Measurements from ENCODE around the gene CACNB4. TPM values are rescaled to one million over a fixed set of nuclear protein-coding genes. Genes with fewer than 3 reads are reported as not detected.

The CACNB4 gene
- total RNA-seq, 2 donors from 2014 or later, result 5.6 to 13.8 TPM

DNA sequence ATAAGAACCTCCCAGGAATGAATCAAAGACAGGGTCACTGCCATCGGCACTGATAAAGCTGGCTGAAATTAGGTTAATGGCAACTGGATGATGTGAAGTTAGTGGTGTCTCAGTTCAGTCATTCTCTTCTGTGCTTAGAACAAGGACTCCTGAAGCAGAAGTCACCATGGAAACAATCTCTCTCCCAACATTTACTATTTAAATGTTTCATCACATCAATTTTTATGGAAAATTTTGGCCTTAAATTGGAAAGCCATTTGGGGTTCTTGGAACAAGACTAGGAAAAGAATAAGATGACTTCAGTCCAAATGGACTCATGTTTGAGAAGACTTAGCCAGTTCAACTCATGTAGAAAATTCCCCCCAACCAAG, 255.2 kb downstream of the CACNB4 start:
- no peak for DNase-seq (ENCODE audit: low spot score)
- peak overlapping the region; percentile 13 to 69 for H3K27ac ChIP-seq
- peak overlapping the region; percentile 13 for H3K4me3 ChIP-seq
- no peaks in the 10 kb centered on the region for H3K27me3 ChIP-seq (replicated peaks; ENCODE audit: insufficient read depth)
- H3K9me3 ChIP-seq, result no peaks in the 10 kb centered on the region
- TF ChIP-seq, protein P1, sequence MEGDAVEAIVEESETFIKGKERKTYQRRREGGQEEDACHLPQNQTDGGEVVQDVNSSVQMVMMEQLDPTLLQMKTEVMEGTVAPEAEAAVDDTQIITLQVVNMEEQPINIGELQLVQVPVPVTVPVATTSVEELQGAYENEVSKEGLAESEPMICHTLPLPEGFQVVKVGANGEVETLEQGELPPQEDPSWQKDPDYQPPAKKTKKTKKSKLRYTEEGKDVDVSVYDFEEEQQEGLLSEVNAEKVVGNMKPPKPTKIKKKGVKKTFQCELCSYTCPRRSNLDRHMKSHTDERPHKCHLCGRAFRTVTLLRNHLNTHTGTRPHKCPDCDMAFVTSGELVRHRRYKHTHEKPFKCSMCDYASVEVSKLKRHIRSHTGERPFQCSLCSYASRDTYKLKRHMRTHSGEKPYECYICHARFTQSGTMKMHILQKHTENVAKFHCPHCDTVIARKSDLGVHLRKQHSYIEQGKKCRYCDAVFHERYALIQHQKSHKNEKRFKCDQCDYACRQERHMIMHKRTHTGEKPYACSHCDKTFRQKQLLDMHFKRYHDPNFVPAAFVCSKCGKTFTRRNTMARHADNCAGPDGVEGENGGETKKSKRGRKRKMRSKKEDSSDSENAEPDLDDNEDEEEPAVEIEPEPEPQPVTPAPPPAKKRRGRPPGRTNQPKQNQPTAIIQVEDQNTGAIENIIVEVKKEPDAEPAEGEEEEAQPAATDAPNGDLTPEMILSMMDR (IDR thresholded peaks at IDR 0.05), result no peak
- H3K4me1 ChIP-seq (ENCODE audit: control insufficient read depth in 1 of 2, low read depth in 2 of 2), result peaks cover 9 to 28% of the 10 kb centered on the region in 2 donors
- no peaks in the 10 kb centered on the region for H3K36me3 ChIP-seq
- peak; percentile 58 for ATAC-seq (ENCODE audit: insufficient number of reproducible peaks, low FRiP score, low read depth)

DNA sequence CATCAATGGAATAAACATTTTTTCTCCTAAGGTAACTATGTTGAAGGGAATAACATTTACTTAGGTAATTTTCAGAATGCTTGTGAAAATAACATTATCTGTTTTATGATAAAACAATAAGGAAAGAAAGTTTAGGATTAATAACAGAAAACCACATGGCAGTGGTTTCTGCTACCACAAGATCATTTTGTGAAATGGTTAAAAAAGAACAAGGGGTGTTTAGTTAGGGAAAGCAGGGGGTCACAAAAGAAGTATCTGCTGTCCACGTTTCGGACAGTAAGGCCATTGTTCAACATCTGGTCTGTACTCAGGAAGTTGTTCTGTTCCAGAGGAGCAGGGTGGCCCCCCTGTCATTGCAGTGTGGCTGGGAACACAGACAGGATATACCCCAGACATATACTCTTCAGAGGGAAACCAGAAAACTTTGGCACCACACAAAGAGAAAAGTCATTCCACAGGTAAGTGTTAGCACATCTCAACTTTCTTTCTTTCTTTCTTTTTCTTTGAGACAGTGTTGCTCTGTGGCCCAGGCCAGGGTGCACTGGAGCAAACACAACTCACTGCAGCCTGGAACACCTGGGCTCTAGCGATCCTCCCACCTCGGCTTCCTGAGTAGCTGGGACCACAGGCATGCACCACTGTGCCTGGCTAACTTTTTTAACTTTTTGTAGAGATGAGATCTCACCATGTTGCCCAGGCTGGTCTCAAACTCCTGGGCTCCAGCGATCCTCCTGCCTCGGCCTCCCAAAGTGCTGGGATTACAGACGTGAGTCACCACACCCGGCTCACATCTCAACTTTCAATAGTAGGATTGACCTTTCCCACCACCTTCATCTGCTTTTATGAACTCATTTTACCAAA, 255.8 kb downstream of the CACNB4 start:
- Histone ChIP-seq H3K9me3 (no peaks in the 10 kb centered on the region), H3K4me3 (no peak overlapping the region), H3K27ac (peak overlapping the region; percentile 13 to 69), H3K27me3 (replicated peaks; ENCODE audit: insufficient read depth) (no peaks in the 10 kb centered on the region), H3K4me1 (ENCODE audit: control insufficient read depth in 1 of 2, low read depth in 2 of 2) (peaks cover 9 to 28% of the 10 kb centered on the region in 2 donors), H3K36me3 (no peaks in the 10 kb centered on the region)
- ATAC-seq (ENCODE audit: insufficient number of reproducible peaks, low FRiP score, low read depth) (no peak), DNase-seq (ENCODE audit: low spot score) (no peak)
- TF ChIP-seq, protein P1 (IDR thresholded peaks at IDR 0.05), result no peak

DNA sequence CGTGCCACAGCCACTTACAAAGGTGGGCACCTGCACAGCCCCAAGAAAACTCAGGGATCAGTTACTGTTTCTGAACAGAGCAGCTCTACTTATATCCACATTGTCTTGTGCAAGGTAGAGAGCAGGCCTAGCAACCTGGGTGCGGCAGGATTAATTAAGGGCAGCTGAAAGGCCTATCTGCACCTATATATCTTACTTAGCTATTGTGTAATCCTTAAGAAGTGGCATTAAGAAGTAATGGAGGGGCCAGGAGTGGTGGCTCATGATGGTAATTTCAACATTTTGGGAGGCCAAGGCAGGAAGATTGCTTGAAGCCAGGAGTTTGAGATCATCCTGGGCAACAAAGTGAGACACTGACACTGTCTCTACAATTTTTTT, 257.8 kb downstream of the CACNB4 start:
- Histone ChIP-seq H3K4me1 (ENCODE audit: control insufficient read depth in 1 of 2, low read depth in 2 of 2) (peaks cover 9 to 28% of the 10 kb centered on the region in 2 donors), H3K27ac (no peak overlapping the region), H3K27me3 (replicated peaks; ENCODE audit: insufficient read depth) (no peaks in the 10 kb centered on the region), H3K4me3 (no peak overlapping the region), H3K36me3 (no peaks in the 10 kb centered on the region), H3K9me3 (no peaks in the 10 kb centered on the region)
- TF ChIP-seq, protein P1 (IDR thresholded peaks at IDR 0.05), result no peak
- no peak for DNase-seq (ENCODE audit: low spot score)
- ATAC-seq (ENCODE audit: insufficient number of reproducible peaks, low FRiP score, low read depth), result no peak

DNA sequence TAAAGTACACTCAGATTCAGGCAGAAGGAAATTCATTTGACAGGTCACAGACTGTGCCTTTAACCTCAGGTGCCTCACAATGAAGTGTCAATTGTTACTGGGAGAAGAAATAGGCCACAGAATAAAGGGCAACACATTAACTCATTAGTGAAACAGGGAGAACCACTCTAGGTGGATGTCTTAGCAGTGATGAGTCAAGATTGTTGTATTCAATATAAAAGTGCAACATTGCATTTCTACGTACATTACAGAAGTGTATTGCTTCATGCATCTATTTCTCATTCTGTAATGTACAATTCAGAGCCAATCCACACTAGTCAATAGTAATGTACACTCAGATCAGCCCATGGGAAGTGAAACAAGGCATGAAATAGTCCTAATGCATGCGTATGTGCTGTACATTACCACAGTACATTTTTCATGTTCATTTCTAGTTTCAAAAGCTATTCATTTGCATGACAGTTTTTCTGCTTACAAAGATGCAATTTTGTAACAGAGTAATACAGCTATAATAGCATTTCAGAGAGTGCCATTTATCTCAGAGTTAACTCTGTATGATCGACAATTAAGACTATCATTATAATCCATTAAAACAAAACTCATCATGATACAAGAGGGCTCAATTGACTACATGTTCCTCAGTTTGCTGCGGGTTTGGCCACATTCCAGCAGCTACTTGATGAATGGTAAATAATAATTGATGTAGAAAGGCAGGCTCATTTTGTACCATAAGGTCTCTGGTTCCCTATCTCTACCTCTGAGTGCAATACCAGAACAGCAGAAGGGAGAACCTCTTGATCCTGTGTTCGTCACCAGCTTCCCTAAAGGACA, 258.4 kb downstream of the CACNB4 start:
- DNase-seq (ENCODE audit: low spot score) (no peak), ATAC-seq (ENCODE audit: insufficient number of reproducible peaks, low FRiP score, low read depth) (no peak)
- Histone ChIP-seq H3K9me3 (no peaks in the 10 kb centered on the region), H3K4me1 (ENCODE audit: control insufficient read depth in 1 of 2, low read depth in 2 of 2) (peaks cover 9 to 28% of the 10 kb centered on the region in 2 donors), H3K36me3 (no peaks in the 10 kb centered on the region), H3K4me3 (no peak overlapping the region), H3K27me3 (replicated peaks; ENCODE audit: insufficient read depth) (no peaks in the 10 kb centered on the region), H3K27ac (no peak overlapping the region)
- TF ChIP-seq, protein P1 (IDR thresholded peaks at IDR 0.05), result no peak

DNA sequence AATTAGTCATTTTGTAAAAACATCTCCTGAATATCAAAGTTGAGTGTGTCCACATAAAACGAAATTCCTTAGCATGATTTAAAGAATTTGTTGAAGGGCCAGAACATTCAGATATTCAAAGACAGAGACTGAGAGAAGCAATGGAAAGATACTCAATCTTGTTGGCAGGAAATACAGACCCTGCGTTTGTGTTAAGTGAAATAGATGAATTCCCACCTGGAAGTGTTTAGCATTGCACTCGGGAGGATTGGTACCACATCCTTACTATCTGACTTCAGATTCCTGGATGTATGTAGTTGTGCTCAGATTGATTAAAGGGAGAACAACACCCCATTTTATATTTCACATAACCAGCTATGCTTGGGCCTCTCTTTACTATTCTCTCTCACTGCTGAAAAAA, 260.9 kb downstream of the CACNB4 start:
- Histone ChIP-seq H3K4me3 (no peak overlapping the region), H3K4me1 (ENCODE audit: control insufficient read depth in 1 of 2, low read depth in 2 of 2) (peaks cover 0 to 6% of the 10 kb centered on the region in 2 donors), H3K36me3 (no peaks in the 10 kb centered on the region), H3K27ac (no peak overlapping the region), H3K9me3 (no peaks in the 10 kb centered on the region), H3K27me3 (replicated peaks; ENCODE audit: insufficient read depth) (no peaks in the 10 kb centered on the region)
- DNase-seq (ENCODE audit: low spot score), result no peak
- TF ChIP-seq, protein P1 (IDR thresholded peaks at IDR 0.05), result no peak
- ATAC-seq (ENCODE audit: insufficient number of reproducible peaks, low FRiP score, low read depth), result no peak
